D721Med (cell line): Measurements from ENCODE around the gene RIMS3.

ENCODE experiments used
- DNase-seq: peaks from one replicate; pipeline ENCODE4 v3.0.0; 2011; ENCODE audit warnings: low spot score; ENCODE audit not compliant: insufficient read length
- FAIRE-seq: peaks from 2 replicates; lab custom pipeline; 2011; peaks lifted over from hg19 to GRCh38; lab: Jason Lieb, UNC
- CTCF ChIP-seq: IDR thresholded peaks from 2 replicates; pipeline ENCODE4 v1.5.1; 2012; ENCODE audit warnings: mild to moderate bottlenecking, control low read depth; ENCODE audit not compliant: insufficient read depth; ENCODE audit errors: missing control alignments

The RIMS3 gene

DNA sequence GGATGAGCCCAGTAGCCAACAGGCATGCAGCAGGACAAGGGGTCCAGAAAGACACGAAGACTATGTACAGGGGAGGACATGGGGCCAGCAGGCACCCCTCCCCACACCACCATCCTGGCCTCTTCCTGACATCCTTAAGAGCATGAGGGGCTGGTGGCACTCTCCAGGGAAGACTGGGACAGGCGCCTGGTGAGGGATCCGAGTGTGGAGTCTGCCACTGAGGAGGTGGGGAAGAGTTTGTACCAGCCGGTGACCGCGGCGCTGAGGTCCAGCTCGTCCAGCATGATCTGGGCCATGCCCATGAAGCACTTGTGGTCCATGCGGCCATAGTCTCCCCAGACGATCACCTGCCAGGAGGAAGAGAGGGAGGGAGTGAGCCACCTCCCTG, 39.1 kb downstream of the RIMS3 start:
- DNase-seq (no peak), FAIRE-seq (no peak)
- TF ChIP-seq CTCF, result no peak

DNA sequence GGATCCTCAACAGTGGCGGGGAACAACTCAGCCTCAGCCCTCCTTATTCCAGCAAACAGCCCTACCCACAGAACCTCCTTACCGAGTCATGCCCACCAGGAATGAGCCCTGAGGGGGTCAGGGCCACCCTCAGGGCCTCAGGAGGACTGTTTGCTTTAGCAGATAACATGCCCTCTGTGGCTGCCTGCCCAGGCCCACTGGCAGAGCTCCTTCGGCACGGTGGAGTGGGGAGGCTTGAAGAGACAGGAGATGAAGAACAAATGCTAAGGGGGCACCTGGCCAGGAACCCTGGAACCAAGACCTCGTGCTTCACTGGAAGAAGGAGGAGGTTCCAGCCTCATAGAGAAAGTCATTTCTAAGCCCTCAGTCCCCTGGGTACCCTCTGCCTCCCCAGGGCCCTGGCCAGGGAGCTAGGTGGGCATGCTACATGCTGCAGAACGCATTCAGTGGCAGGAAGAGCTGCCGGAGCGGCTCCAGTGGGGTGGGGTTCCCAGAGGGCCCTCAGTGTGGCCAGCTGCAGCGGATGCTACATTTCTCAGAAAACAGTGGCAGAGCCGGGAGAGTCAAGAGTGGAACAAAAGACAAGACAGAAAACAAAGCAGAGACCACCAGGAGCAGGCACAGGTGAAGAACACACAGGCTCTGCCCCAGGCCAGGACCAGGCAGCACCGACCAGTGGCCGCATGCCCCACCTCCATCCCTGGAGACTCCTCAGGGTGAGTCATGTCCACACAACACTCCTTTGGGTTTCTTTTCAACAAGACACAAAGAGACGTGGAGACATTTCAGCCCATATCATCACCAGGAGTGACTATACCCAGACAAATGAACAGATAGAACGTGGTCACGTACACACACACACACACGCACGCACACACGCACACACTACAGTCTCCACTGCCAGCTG, 39.8 kb downstream of the RIMS3 start:
- TF ChIP-seq CTCF, result no peak
- DNase-seq (no peak), FAIRE-seq (no peak)

GRCh38 chr1:40625076-40625475, 40.4 kb downstream of the RIMS3 start:
- DNase-seq (no peak), FAIRE-seq (no peak)
- peak; percentile 44 for TF ChIP-seq CTCF

DNA sequence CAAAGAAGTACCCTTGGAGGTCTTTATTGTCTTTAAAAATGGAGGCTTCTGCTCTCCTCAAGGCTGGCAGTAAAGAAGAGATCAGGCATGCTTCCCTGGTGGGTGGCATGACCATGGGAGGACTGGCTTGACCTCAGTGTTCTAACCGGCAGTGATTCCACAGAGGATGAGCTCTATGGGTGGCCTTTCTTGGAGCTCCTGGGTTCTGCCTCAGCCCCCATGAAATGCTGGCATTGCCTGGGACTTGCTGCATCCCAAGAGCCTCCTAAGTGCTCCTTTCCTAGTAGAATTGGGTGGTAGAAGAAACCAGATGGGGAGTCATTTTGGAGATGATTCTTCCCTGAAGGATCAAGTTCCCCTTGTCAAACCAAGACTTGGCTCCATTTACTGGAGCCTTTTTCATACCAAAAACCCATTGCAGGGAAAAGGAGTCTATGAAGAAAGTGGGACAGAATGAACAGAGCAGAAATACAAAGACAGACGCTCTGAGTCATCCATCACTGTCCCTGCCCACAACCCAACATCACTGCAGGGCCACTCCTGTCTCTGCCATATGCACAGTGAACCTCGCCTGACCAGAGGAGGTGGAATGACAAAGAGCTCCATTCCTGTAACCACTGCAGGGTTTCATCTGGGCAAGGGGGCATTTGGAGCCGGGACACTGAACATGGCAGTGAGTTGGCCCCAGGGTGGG, 42.4 kb downstream of the RIMS3 start:
- TF ChIP-seq CTCF, result no peak
- DNase-seq (no peak), FAIRE-seq (no peak)

DNA sequence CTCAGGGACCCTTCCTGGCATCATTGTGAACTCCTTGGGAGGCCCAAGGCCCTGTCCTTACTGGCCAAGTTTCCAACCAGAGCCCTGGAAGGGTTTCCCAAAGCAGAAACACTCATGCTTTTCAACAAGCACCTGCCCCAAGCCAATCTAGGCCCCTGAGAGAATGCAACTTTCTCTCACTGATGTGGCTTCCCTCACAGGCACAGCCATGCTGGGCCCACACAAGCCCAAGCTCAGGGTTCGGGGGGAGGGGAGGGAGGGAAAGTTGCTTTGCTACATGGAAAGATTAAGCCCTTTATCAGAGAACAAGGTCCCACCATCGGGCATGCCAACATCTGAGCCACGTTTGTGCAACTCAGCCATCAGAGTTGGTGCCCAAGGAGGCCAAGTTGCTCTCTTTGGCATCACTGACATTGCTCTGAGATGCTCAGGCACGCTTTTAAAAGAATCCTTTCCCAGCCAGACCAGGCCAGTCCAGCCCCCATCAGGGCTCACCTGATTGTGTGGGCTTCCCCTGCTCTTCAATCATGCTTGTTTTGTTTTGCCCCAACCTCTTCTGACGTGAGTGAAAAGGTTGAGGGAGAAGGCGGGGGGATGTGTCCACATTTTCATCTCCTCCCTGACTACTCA, 43.5 kb downstream of the RIMS3 start:
- DNase-seq, result no peak
- no peak for FAIRE-seq
- no peak for TF ChIP-seq CTCF

- no peak for TF ChIP-seq CTCF
- FAIRE-seq (no peak), DNase-seq (no peak)
Measured at GRCh38 chr1:40620586-40621210, 44.8 kb downstream of the RIMS3 start.
